ENCODE data around the gene ANKRD13B. TPM values are rescaled to one million over a fixed set of nuclear protein-coding genes. Genes with fewer than 3 reads are reported as not detected.

Gene ANKRD13B
- total and polyA plus RNA-seq, 2 of the 13 experiments (the other 11 are each of a cell fraction or from before 2014, with no cell fraction given) = 1.7 to 1.8 TPM

DNA sequence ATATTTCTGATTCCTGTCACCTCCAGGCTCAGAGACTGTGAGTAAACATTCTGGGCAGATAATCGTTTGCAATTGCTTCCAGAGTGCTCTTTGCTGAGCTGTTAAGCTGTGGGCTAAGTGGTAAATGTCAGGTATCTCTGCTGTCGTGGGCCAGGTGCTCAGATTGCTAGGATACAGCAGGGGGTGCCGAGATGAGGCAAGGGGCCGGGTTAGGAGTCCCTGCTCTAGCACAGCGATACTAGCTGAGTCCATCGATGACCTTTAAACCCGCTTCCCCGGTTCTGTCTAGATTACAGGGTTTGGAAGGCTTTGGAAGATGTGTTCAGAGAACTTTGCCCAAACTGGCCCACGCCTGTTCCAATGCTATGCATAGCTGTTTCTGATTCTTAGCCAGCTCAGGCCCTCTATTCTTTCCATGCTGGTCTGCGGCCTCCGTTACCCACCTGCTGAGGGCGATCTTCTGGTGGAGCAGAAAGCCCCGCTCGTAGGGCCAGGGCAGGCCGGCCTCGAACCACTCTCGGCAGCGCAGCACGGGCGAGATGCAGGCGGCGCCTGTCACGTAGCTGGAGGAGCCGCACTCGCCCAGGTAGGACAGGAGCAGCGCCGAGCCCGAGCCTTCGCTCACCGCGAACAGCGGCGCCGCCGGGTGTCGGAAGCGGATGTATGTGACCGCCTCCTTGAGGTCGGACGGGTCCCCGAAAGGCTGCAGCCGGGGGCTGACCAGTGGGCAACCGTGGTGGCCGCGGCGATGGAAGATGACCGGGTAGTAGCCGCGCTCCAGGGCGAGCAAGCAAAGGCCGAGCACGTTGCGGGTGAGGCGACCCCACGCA lies 27.1 kb upstream of the ANKRD13B start (continued):
- TF ChIP-seq, protein P1, sequence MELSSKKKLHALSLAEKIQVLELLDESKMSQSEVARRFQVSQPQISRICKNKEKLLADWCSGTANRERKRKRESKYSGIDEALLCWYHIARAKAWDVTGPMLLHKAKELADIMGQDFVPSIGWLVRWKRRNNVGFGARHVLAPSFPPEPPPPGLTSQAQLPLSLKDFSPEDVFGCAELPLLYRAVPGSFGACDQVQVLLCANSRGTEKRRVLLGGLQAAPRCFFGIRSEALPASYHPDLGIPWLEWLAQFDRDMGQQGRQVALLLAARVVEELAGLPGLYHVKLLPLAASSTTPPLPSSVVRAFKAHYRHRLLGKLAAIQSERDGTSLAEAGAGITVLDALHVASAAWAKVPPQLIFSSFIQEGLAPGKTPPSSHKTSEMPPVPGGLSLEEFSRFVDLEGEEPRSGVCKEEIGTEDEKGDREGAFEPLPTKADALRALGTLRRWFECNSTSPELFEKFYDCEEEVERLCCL (CRISPR knock-in tag; IDR thresholded peaks at IDR 0.05; ENCODE audit: borderline replicate concordance) = no peak
- no peak for TF ChIP-seq KLF11 (CRISPR knock-in tag; IDR thresholded peaks at IDR 0.05)
- TF ChIP-seq, protein P2, sequence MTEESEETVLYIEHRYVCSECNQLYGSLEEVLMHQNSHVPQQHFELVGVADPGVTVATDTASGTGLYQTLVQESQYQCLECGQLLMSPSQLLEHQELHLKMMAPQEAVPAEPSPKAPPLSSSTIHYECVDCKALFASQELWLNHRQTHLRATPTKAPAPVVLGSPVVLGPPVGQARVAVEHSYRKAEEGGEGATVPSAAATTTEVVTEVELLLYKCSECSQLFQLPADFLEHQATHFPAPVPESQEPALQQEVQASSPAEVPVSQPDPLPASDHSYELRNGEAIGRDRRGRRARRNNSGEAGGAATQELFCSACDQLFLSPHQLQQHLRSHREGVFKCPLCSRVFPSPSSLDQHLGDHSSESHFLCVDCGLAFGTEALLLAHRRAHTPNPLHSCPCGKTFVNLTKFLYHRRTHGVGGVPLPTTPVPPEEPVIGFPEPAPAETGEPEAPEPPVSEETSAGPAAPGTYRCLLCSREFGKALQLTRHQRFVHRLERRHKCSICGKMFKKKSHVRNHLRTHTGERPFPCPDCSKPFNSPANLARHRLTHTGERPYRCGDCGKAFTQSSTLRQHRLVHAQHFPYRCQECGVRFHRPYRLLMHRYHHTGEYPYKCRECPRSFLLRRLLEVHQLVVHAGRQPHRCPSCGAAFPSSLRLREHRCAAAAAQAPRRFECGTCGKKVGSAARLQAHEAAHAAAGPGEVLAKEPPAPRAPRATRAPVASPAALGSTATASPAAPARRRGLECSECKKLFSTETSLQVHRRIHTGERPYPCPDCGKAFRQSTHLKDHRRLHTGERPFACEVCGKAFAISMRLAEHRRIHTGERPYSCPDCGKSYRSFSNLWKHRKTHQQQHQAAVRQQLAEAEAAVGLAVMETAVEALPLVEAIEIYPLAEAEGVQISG (CRISPR knock-in tag; IDR thresholded peaks at IDR 0.05) = no peak
- TF ChIP-seq GTF2F1 (IDR thresholded peaks at IDR 0.05; ENCODE audit: low read length) = no peak
- TF ChIP-seq SIX4 (CRISPR knock-in tag; IDR thresholded peaks at IDR 0.05) = no peak
- TF ChIP-seq U2AF2 (IDR thresholded peaks at IDR 0.05; ENCODE audit: low read depth, low read length) = no peak
- TF ChIP-seq ZSCAN29 (CRISPR knock-in tag; conservative IDR thresholded peaks at IDR 0.05) = no peak
- TF ChIP-seq, protein P3, sequence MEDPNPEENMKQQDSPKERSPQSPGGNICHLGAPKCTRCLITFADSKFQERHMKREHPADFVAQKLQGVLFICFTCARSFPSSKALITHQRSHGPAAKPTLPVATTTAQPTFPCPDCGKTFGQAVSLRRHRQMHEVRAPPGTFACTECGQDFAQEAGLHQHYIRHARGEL (CRISPR knock-in tag; IDR thresholded peaks at IDR 0.05) = no peak
- no peak for TF ChIP-seq TCF7 (IDR thresholded peaks at IDR 0.05; ENCODE audit: low read depth)
- TF ChIP-seq, protein P4, sequence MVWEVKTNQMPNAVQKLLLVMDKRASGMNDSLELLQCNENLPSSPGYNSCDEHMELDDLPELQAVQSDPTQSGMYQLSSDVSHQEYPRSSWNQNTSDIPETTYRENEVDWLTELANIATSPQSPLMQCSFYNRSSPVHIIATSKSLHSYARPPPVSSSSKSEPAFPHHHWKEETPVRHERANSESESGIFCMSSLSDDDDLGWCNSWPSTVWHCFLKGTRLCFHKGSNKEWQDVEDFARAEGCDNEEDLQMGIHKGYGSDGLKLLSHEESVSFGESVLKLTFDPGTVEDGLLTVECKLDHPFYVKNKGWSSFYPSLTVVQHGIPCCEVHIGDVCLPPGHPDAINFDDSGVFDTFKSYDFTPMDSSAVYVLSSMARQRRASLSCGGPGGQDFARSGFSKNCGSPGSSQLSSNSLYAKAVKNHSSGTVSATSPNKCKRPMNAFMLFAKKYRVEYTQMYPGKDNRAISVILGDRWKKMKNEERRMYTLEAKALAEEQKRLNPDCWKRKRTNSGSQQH (CRISPR knock-in tag; IDR thresholded peaks at IDR 0.05; ENCODE audit: low read depth) = no peak
- TF ChIP-seq ZNF263 (CRISPR knock-in tag; IDR thresholded peaks at IDR 0.05) = no peak
- TF ChIP-seq SYNCRIP (IDR thresholded peaks at IDR 0.05; ENCODE audit: insufficient read depth, low read depth, low read length) = no peak
- no peak for TF ChIP-seq STAT5B (CRISPR knock-in tag; IDR thresholded peaks at IDR 0.05)
- TF ChIP-seq NCOA5 (CRISPR knock-in tag; IDR thresholded peaks at IDR 0.05) = no peak
- TF ChIP-seq HDAC2 (CRISPR knock-in tag; IDR thresholded peaks at IDR 0.05) = 0 out of 2 replicates have a peak, but pooled peaks have one; percentile 11
- TF ChIP-seq, protein P5, sequence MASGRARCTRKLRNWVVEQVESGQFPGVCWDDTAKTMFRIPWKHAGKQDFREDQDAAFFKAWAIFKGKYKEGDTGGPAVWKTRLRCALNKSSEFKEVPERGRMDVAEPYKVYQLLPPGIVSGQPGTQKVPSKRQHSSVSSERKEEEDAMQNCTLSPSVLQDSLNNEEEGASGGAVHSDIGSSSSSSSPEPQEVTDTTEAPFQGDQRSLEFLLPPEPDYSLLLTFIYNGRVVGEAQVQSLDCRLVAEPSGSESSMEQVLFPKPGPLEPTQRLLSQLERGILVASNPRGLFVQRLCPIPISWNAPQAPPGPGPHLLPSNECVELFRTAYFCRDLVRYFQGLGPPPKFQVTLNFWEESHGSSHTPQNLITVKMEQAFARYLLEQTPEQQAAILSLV (CRISPR knock-in tag; IDR thresholded peaks at IDR 0.05; ENCODE audit: borderline replicate concordance) = no peak
- TF ChIP-seq MIER2 (CRISPR knock-in tag; IDR thresholded peaks at IDR 0.05) = no peak
- TF ChIP-seq, protein P6, sequence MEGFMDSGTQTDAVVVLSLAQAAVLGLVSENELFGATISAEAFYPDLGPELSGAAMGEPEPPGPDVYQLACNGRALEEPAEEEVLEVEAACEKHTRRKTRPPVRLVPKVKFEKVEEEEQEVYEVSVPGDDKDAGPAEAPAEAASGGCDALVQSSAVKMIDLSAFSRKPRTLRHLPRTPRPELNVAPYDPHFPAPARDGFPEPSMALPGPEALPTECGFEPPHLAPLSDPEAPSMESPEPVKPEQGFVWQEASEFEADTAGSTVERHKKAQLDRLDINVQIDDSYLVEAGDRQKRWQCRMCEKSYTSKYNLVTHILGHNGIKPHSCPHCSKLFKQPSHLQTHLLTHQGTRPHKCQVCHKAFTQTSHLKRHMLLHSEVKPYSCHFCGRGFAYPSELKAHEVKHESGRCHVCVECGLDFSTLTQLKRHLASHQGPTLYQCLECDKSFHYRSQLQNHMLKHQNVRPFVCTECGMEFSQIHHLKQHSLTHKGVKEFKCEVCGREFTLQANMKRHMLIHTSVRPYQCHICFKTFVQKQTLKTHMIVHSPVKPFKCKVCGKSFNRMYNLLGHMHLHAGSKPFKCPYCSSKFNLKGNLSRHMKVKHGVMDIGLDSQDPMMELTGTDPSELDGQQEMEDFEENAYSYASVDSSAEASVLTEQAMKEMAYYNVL (CRISPR knock-in tag; IDR thresholded peaks at IDR 0.05; ENCODE audit: borderline replicate concordance) = peak; percentile 65; the same call in 1 of the 2 replicates
- no peak for TF ChIP-seq ZNF354B (CRISPR knock-in tag; IDR thresholded peaks at IDR 0.05)
- no peak; the same call in 1 of the 2 replicates for TF ChIP-seq NFYB (CRISPR knock-in tag; IDR thresholded peaks at IDR 0.05)

All from HepG2 (cell line).